Endothelial cell of umbilical vein (primary cell): ENCODE measurements around the gene NAA10. TPM values are rescaled to one million over a fixed set of nuclear protein-coding genes. Genes with fewer than 3 reads are reported as not detected.

Source experiments
- BruUV-seq: library from RNA; stranded (reverse); fragments of 400-500 nt; replicated peaks from 2 replicates; lab custom pipeline; 2021; lab: Mats Ljungman, UMichigan
- CTCF ChIA-PET: fragments of 300-600, 350-600 bp; sonication (Branson Sonifier 250); formaldehyde crosslinking; loops from one replicate; lab custom pipeline; 2021; ENCODE audit warnings: antibody characterized with exemption, inconsistent platforms; lab: Charles Lee
- POLR2A ChIA-PET: fragments of 300-600, 350-600 bp; sonication (Branson Sonifier 250); formaldehyde crosslinking; loops from one replicate; lab custom pipeline; 2021; ENCODE audit warnings: antibody characterized with exemption, inconsistent platforms; lab: Charles Lee
- DNase-seq: peaks from one replicate; pipeline ENCODE4 v3.0.0-alpha.2; 2011; ENCODE audit warnings: low read depth, low spot score
- FAIRE-seq: peaks from 2 replicates; lab custom pipeline; 2011; peaks lifted over from hg19 to GRCh38; lab: Jason Lieb, UNC
- H2AFZ ChIP-seq: 2 replicates; pipeline ENCODE4 v1.6.0; 2012; ENCODE audit warnings: low read depth, low read length, control low read depth, inconsistent platforms
- H3K27ac ChIP-seq: 2 replicates; pipeline ENCODE4 v1.5.1; 2011; ENCODE audit warnings: low read depth, mild to moderate bottlenecking, control low read depth, low read length, moderate library complexity; ENCODE audit not compliant: insufficient read depth
- H3K27me3 ChIP-seq, 2 experiments: 2 replicates each; pipeline versions ENCODE4 v1.6.0 to v1.6.1; 2011; ENCODE audit warnings: low read length in 2 of 2, mixed read lengths in 1 of 2; ENCODE audit not compliant: control insufficient read depth in 2 of 2, insufficient read depth in 2 of 2
- H3K36me3 ChIP-seq, 2 experiments: 2 replicates in 1 of 2; 3 replicates in 1 of 2; pipeline ENCODE4 v1.5.1; 2011; ENCODE audit warnings: low read length in 2 of 2, mild to moderate bottlenecking in 1 of 2, moderate library complexity in 1 of 2; ENCODE audit not compliant: control insufficient read depth in 2 of 2, insufficient read depth in 2 of 2; ENCODE audit errors: extremely low read depth in 1 of 2
- H3K4me1 ChIP-seq: 3 replicates; pipeline ENCODE4 v1.5.1; 2011; ENCODE audit warnings: mild to moderate bottlenecking, low read length; ENCODE audit not compliant: control insufficient read depth, insufficient read depth; ENCODE audit errors: extremely low read depth
- H3K4me2 ChIP-seq: 2 replicates; pipeline ENCODE4 v1.6.1; 2011; ENCODE audit warnings: low read length, control low read depth, mixed read lengths; ENCODE audit not compliant: insufficient read depth
- H3K4me3 ChIP-seq, 3 experiments: fragments of 200-600 bp in 1 of 3; sonication (generic), shearing (Covaris generic) in 1 of 3; replicated peaks in 1 of 3; 2 replicates each; pipeline ENCODE4 v1.5.1; 2011 to 2016; ENCODE audit warnings: control low read depth in 3 of 3, low read length in 3 of 3, mild to moderate bottlenecking in 2 of 3, inconsistent platforms in 1 of 3, low read depth in 1 of 3, moderate library complexity in 1 of 3; ENCODE audit not compliant: insufficient read depth in 1 of 3
- H3K79me2 ChIP-seq: 2 replicates; pipeline ENCODE4 v1.6.0; 2012; ENCODE audit warnings: low read length, inconsistent platforms; ENCODE audit not compliant: control insufficient read depth, insufficient read depth
- H3K9ac ChIP-seq: replicated peaks from 2 replicates; pipeline ENCODE3; 2011; ENCODE audit warnings: low read length, control low read depth; ENCODE audit not compliant: insufficient read depth; ENCODE audit errors: extremely low read depth
- H3K9me1 ChIP-seq: replicated peaks from 3 replicates; pipeline ENCODE4 v1.6.0; 2011; ENCODE audit warnings: mild to moderate bottlenecking, low read length; ENCODE audit not compliant: control insufficient read depth, insufficient read depth; ENCODE audit errors: extremely low read depth
- H3K9me3 ChIP-seq: replicated peaks from 2 replicates; pipeline ENCODE4 v1.5.1; 2012; ENCODE audit warnings: low read length, inconsistent platforms; ENCODE audit not compliant: control insufficient read depth, insufficient read depth
- H4K20me1 ChIP-seq: replicated peaks from 2 replicates; pipeline ENCODE3; 2011; ENCODE audit warnings: mild to moderate bottlenecking, low read length; ENCODE audit not compliant: control insufficient read depth, insufficient read depth; ENCODE audit errors: extremely low read depth
- CTCF ChIP-seq, 2 donors: IDR thresholded peaks; 1 replicate in 1 of 2; 2 replicates in 1 of 2; pipeline ENCODE4 v1.5.1; 2011; ENCODE audit warnings: low read length in 2 of 2, mild to moderate bottlenecking in 2 of 2, moderate library complexity in 2 of 2, control low read depth in 1 of 2, inconsistent platforms in 1 of 2, low read depth in 1 of 2; ENCODE audit not compliant: insufficient read depth in 1 of 2; ENCODE audit errors: extremely low read depth in 1 of 2
- EZH2 ChIP-seq: IDR thresholded peaks from 2 replicates; pipeline ENCODE4 v1.6.1; 2012; ENCODE audit warnings: borderline replicate concordance, low read depth, mild to moderate bottlenecking, moderate library complexity, low read length, inconsistent platforms; ENCODE audit not compliant: severe bottlenecking
- FOS ChIP-seq: IDR thresholded peaks from 2 replicates; pipeline ENCODE4 v1.6.1; 2011; ENCODE audit warnings: mild to moderate bottlenecking, low read length, moderate library complexity, borderline replicate concordance; ENCODE audit not compliant: insufficient read depth
- GATA2 ChIP-seq: IDR thresholded peaks from 2 replicates; pipeline ENCODE4 v1.7.0; 2011; ENCODE audit warnings: low read depth, mild to moderate bottlenecking, moderate library complexity, mixed read lengths, low read length; ENCODE audit not compliant: insufficient read length, insufficient read depth
- JUN ChIP-seq: IDR thresholded peaks from 2 replicates; pipeline ENCODE4 v1.6.1; 2011; ENCODE audit warnings: borderline replicate concordance, low read depth; ENCODE audit not compliant: insufficient read length, insufficient read depth
- MAX ChIP-seq: IDR thresholded peaks from 2 replicates; pipeline ENCODE4 v1.6.1; 2011; ENCODE audit not compliant: insufficient read depth, insufficient read length
- MYC ChIP-seq: IDR thresholded peaks from one replicate; pipeline ENCODE4 v1.6.1; 2011; ENCODE audit warnings: mild to moderate bottlenecking, low read depth, low read length
- POLR2A ChIP-seq: IDR thresholded peaks from 2 replicates; pipeline ENCODE4 v1.6.1; 2012; ENCODE audit warnings: low read depth, mild to moderate bottlenecking, control low read depth, low read length
- POLR2AphosphoS5 ChIP-seq: IDR thresholded peaks from 2 replicates; pipeline ENCODE4 v1.6.1; 2012; ENCODE audit warnings: low read depth, mild to moderate bottlenecking, control low read depth, low read length, moderate library complexity; ENCODE audit not compliant: insufficient read depth
- dilution Hi-C: fragments of 300-500 bp; cut with MboI; formaldehyde crosslinking; loops from one replicate; pipeline ENCODE4 v1.15.0; 2019; ENCODE audit warnings: low sequenced_read_pairs; ENCODE audit not compliant: extremely low pct_ligation_motif_present
- intact Hi-C: fragments of 100-400 bp; cut with micrococcal nuclease; formaldehyde crosslinking; loops from one replicate; pipeline ENCODE4 v1.10.0; 2022
- polyA plus RNA-seq, 4 experiments: library from polyadenylated mRNA; depleted of rRNA in 3 of 4; stranded (reverse) in 3 of 4; unstranded in 1 of 4; fragments of >200 nt; gene quantifications; 2 replicates each; pipeline versions ENCODE4 v1.2.1 to v1.2.3, GENCODE V29; 2011 to 2012; ENCODE audit warnings: missing spikeins in 1 of 4
- total RNA-seq: library from RNA; stranded (reverse); gene quantifications from 2 replicates; pipeline ENCODE4 v1.2.3, GENCODE V29; 2021

NAA10 gene
- total and polyA plus RNA-seq, 2 donors (not counting 3 experiments of a cell fraction or from before 2014, with no cell fraction given): 141 to 144 TPM

- H3K4me1 ChIP-seq: peaks cover 11% of the 10 kb centered on the region
- H3K27ac ChIP-seq: no peak overlapping the region
- H3K36me3 ChIP-seq: peaks cover 0 to 3% of the 10 kb centered on the region in 2 experiments
- BruUV-seq: no TSS peak
- H3K27me3 ChIP-seq: no peaks in the 10 kb centered on the region
- H3K4me3 ChIP-seq: no peak overlapping the region
- ChIA-PET CTCF (no interaction called here), POLR2A (no interaction called here)
- H4K20me1 ChIP-seq: no peaks in the 10 kb centered on the region
- dilution Hi-C loops (no loop called here), intact Hi-C loops (no loop called here)
- H3K9me3 ChIP-seq: no peaks in the 10 kb centered on the region
- TF ChIP-seq MYC (no peak), MAX (no peak), FOS (no peak), POLR2AphosphoS5 (no peak), CTCF (IDR thresholded peaks at IDR 0.05; ENCODE audit: extremely low read depth in 1 of 2, insufficient read depth in 1 of 2, low read depth in 1 of 2, low read length in 2 of 2) (no peak), JUN (no peak), POLR2A (no peak), GATA2 (no peak), EZH2 (no peak)
- no peak overlapping the region for H3K4me2 ChIP-seq
- no peak overlapping the region for H3K9ac ChIP-seq
- no peak overlapping the region for H2AFZ ChIP-seq
- DNase-seq (no peak), FAIRE-seq (no peak)
- H3K9me1 ChIP-seq: no peaks in the 10 kb centered on the region
- no peaks in the 10 kb centered on the region for H3K79me2 ChIP-seq
Measured at GRCh38 chrX:153919281-153919680, 15.6 kb downstream of the NAA10 start.
